SU-DHL-6 (cell line): ENCODE data around the gene E2F7.

ENCODE experiments used
- H2AFZ ChIP-seq: fragments of 200-600 bp; sonication (generic); 2 replicates; pipeline ENCODE4 v1.6.1; 2014; ENCODE audit warnings: low read depth, mild to moderate bottlenecking, moderate library complexity, mixed read lengths, antibody characterized with exemption, low read length; ENCODE audit not compliant: severe bottlenecking
- H3F3A ChIP-seq: fragments of 200-600 bp; shearing (Covaris generic); 2 replicates; pipeline ENCODE4 v1.6.0; 2016; ENCODE audit warnings: antibody characterized with exemption, mild to moderate bottlenecking; ENCODE audit not compliant: insufficient read depth
- H3K27ac ChIP-seq: fragments of 200-600 bp; sonication (generic); 2 replicates; pipeline ENCODE4 v1.5.1; 2016; ENCODE audit warnings: low read depth, mild to moderate bottlenecking, low read length, moderate library complexity, mixed read lengths
- H3K27me3 ChIP-seq: fragments of 200-600 bp; sonication (generic), shearing (Covaris generic); 2 replicates; pipeline ENCODE4 v1.6.0; 2014; ENCODE audit warnings: mild to moderate bottlenecking, low read length
- H3K36me3 ChIP-seq: fragments of 200-600 bp; sonication (generic); 2 replicates; pipeline ENCODE4 v1.6.1; 2014; ENCODE audit warnings: mild to moderate bottlenecking, low read length, mixed read lengths
- H3K4me2 ChIP-seq: fragments of 300-600, 200-600 bp; shearing (Covaris generic), sonication (generic); 2 replicates; pipeline ENCODE4 v1.6.0; 2014; ENCODE audit warnings: low read length, low read depth, mild to moderate bottlenecking; ENCODE audit not compliant: poor library complexity, severe bottlenecking
- H3K4me3 ChIP-seq: fragments of 200-600 bp; sonication (generic); 2 replicates; pipeline ENCODE4 v1.5.1; 2014; ENCODE audit warnings: antibody characterized with exemption, low read length, mild to moderate bottlenecking, mixed read lengths; ENCODE audit not compliant: insufficient read depth, poor library complexity, severe bottlenecking
- H3K79me2 ChIP-seq: fragments of 200-600 bp; sonication (generic); 2 replicates; pipeline ENCODE4 v1.6.1; 2014; ENCODE audit warnings: mild to moderate bottlenecking, low read length, moderate library complexity; ENCODE audit not compliant: insufficient read depth
- H3K9ac ChIP-seq: fragments of 200-600 bp; sonication (generic); 2 replicates; pipeline ENCODE4 v1.7.0; 2014; ENCODE audit warnings: mild to moderate bottlenecking, low read length
- H3K9me2 ChIP-seq: fragments of 200-600 bp; sonication (generic); replicated peaks from 2 replicates; pipeline ENCODE4 v1.6.1; 2014; ENCODE audit warnings: low read length; ENCODE audit not compliant: insufficient read depth
- H3K9me3 ChIP-seq: fragments of 200-600 bp; sonication (generic); 2 replicates; pipeline ENCODE4 v1.6.1; 2014; ENCODE audit warnings: low read length, mixed read lengths; ENCODE audit not compliant: insufficient read depth
- H4K20me1 ChIP-seq: fragments of 200-600 bp; sonication (generic); 2 replicates; pipeline ENCODE4 v1.6.1; 2014; ENCODE audit warnings: low read depth, mild to moderate bottlenecking, antibody characterized with exemption, low read length, moderate library complexity, mixed read lengths
- EZH2phosphoT487 ChIP-seq: fragments of 200-600 bp; sonication (generic), shearing (Covaris generic); conservative IDR thresholded peaks from 2 replicates; pipeline ENCODE4 v1.6.1; 2018; ENCODE audit warnings: mild to moderate bottlenecking, antibody characterized with exemption, low read length, moderate library complexity, mixed read lengths
- TF ChIP-seq, protein P1 (sequence below): fragments of 200-600 bp; sonication (generic); IDR thresholded peaks from one replicate; pipeline ENCODE4 v1.5.1; 2017; ENCODE audit warnings: antibody characterized with exemption, mild to moderate bottlenecking, low read length, moderate library complexity; ENCODE audit not compliant: insufficient read depth, poor library complexity, severe bottlenecking

E2F7 gene

DNA sequence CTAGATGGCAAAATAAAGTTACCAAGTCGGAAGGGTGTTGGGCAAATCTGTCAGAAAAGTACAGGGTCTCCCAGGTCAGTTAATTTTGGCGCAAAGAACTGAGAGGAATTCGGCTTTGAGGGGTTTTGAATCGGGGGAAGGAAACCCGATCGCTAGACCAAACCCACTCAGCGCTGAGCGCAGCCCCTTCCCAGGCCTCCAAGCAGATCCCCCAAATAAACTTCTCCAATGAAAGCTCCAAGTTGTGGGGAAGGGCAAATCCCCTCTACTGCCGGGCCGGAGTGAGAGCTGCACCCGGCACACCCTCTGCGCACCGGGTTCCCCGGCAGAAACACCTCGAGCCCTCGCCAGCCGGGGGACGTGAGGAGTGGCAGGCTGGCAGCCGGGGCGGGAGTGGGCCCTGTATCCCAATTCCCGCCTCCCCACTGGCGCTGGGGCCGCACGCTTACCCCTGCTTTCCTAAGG lies 441 bp downstream of the E2F7 start:
- 0 out of 2 replicates have a peak, but pooled peaks cover 9% of the 10 kb centered on the region for H3K36me3 ChIP-seq
- no peaks in the 10 kb centered on the region for H3F3A ChIP-seq
- peak overlapping the region; percentile 84 for H3K4me3 ChIP-seq
- H3K27ac ChIP-seq: peak overlapping the region; percentile 53; the same call in 1 of the 2 replicates
- no peaks in the 10 kb centered on the region for H3K9me3 ChIP-seq
- H3K9ac ChIP-seq: peak overlapping the region; percentile 97
- H2AFZ ChIP-seq: peak overlapping the region; percentile 83
- no peaks in the 10 kb centered on the region for H3K9me2 ChIP-seq
- peaks cover 23% of the 10 kb centered on the region for H3K79me2 ChIP-seq
- H3K27me3 ChIP-seq: no peaks in the 10 kb centered on the region
- H4K20me1 ChIP-seq: no peaks in the 10 kb centered on the region
- TF ChIP-seq EZH2phosphoT487: no peak
- TF ChIP-seq, protein P1, sequence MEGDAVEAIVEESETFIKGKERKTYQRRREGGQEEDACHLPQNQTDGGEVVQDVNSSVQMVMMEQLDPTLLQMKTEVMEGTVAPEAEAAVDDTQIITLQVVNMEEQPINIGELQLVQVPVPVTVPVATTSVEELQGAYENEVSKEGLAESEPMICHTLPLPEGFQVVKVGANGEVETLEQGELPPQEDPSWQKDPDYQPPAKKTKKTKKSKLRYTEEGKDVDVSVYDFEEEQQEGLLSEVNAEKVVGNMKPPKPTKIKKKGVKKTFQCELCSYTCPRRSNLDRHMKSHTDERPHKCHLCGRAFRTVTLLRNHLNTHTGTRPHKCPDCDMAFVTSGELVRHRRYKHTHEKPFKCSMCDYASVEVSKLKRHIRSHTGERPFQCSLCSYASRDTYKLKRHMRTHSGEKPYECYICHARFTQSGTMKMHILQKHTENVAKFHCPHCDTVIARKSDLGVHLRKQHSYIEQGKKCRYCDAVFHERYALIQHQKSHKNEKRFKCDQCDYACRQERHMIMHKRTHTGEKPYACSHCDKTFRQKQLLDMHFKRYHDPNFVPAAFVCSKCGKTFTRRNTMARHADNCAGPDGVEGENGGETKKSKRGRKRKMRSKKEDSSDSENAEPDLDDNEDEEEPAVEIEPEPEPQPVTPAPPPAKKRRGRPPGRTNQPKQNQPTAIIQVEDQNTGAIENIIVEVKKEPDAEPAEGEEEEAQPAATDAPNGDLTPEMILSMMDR: no peak
- H3K4me2 ChIP-seq: peak overlapping the region; percentile 86

GRCh38 chr12:77062846-77063461 lies 2.4 kb downstream of the E2F7 start:
- TF ChIP-seq EZH2phosphoT487: no peak
- TF ChIP-seq, protein P1: no peak
- H3K9ac ChIP-seq: no peak overlapping the region
- no peaks in the 10 kb centered on the region for H3K9me3 ChIP-seq
- no peak overlapping the region for H3K27ac ChIP-seq
- no peaks in the 10 kb centered on the region for H3K9me2 ChIP-seq
- peaks cover 30% of the 10 kb centered on the region for H3K79me2 ChIP-seq
- H4K20me1 ChIP-seq: no peaks in the 10 kb centered on the region
- 0 out of 2 replicates have a peak, but pooled peaks cover 11% of the 10 kb centered on the region for H3K36me3 ChIP-seq
- no peak overlapping the region for H3K4me3 ChIP-seq
- H3F3A ChIP-seq: no peaks in the 10 kb centered on the region
- H3K4me2 ChIP-seq: no peak overlapping the region
- no peak overlapping the region for H2AFZ ChIP-seq
- H3K27me3 ChIP-seq: no peaks in the 10 kb centered on the region

DNA sequence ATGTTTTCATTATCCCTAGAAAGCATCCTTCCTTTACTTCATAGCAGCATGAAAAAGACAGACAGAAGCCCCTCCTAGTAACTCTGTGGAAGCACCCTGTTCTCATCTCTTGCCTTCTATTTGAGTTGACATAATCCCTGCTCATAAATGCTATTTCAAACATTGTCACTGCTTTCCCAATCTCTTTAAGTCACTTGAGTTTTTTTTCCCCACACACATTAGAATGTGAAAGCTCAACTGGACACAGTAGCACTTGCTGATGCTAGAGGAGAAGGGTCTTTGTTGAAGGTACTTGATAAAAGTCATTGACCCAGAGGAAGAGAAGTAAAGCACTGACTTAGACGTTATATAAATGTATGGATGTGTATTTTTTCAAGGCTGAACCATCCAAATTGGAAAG lies 3.0 kb downstream of the E2F7 start:
- Histone ChIP-seq H3K9ac (no peak overlapping the region), H3K36me3 (peaks cover 15% of the 10 kb centered on the region; the same call in 1 of the 2 replicates), H3K9me2 (no peaks in the 10 kb centered on the region), H3K9me3 (no peaks in the 10 kb centered on the region), H2AFZ (no peak overlapping the region), H3K79me2 (peaks cover 31% of the 10 kb centered on the region), H3F3A (no peaks in the 10 kb centered on the region), H4K20me1 (no peaks in the 10 kb centered on the region), H3K4me3 (no peak overlapping the region), H3K27ac (no peak overlapping the region), H3K27me3 (no peaks in the 10 kb centered on the region), H3K4me2 (no peak overlapping the region)
- TF ChIP-seq EZH2phosphoT487: no peak
- TF ChIP-seq, protein P1: no peak
